ENCODE data around the gene ARID1A. TPM values are rescaled to one million over a fixed set of nuclear protein-coding genes. Genes with fewer than 3 reads are reported as not detected.

ARID1A gene
- total and polyA plus RNA-seq, 9 of the 15 experiments (the other 6 are each of a cell fraction or from before 2014, with no cell fraction given): 8.3 to 88.3 (median 22.5) TPM

DNA sequence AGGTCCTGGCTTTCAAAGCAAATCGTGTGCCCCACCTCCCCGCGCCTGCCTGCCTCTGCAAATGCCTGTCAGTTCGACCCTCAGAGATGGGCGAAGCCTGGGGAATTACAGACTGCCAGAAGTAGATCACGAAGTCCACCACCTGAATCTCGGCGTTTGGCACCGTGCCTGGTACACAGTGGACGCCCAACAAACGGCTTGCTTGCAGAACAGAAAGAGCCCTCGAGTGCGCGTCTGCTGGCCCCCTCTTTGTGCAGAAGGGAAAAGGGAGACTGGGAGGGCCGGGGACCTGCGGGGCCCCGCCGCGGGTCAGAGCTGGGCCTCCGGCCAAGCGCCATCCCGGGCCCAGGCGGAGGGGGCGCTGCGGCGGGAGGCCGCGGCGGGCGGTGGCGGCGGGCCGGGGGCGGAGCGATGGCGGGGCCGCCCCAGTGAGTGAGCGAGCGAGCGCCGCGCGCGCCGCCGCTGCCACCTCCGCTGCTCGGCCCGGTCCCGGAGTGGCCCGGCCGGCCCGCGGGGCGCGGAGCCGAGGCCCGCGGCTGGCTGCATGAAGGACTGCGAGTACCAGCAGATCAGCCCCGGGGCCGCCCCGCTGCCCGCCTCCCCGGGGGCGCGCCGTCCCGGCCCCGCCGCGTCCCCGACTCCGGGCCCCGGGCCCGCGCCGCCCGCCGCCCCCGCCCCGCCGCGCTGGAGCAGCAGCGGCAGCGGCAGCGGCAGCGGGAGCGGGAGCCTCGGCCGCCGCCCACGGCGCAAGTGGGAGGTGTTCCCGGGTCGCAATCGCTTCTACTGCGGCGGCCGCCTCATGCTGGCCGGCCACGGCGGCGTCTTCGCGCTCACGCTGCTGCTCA, 130.7 kb downstream of the ARID1A start, which contains the start of gene ZDHHC18 (continued):
- no peak for TF ChIP-seq GATA2 (CRISPR knock-in tag; IDR thresholded peaks at IDR 0.05)
- TF ChIP-seq, protein P1, sequence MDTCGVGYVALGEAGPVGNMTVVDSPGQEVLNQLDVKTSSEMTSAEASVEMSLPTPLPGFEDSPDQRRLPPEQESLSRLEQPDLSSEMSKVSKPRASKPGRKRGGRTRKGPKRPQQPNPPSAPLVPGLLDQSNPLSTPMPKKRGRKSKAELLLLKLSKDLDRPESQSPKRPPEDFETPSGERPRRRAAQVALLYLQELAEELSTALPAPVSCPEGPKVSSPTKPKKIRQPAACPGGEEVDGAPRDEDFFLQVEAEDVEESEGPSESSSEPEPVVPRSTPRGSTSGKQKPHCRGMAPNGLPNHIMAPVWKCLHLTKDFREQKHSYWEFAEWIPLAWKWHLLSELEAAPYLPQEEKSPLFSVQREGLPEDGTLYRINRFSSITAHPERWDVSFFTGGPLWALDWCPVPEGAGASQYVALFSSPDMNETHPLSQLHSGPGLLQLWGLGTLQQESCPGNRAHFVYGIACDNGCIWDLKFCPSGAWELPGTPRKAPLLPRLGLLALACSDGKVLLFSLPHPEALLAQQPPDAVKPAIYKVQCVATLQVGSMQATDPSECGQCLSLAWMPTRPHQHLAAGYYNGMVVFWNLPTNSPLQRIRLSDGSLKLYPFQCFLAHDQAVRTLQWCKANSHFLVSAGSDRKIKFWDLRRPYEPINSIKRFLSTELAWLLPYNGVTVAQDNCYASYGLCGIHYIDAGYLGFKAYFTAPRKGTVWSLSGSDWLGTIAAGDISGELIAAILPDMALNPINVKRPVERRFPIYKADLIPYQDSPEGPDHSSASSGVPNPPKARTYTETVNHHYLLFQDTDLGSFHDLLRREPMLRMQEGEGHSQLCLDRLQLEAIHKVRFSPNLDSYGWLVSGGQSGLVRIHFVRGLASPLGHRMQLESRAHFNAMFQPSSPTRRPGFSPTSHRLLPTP (IDR thresholded peaks at IDR 0.05; ENCODE audit: borderline replicate concordance, extremely low read depth, insufficient read length): no peak
- no peak for TF ChIP-seq ZNF134 (CRISPR knock-in tag; conservative IDR thresholded peaks at IDR 0.05)
- no peak for TF ChIP-seq TRIM24 (IDR thresholded peaks at IDR 0.05)
- TF ChIP-seq GABPB1 (CRISPR knock-in tag; IDR thresholded peaks at IDR 0.05): 0 out of 2 replicates have a peak, but pooled peaks have one; percentile 40
- no peak for TF ChIP-seq BRF1 (IDR thresholded peaks at IDR 0.05; ENCODE audit: borderline replicate concordance, extremely low read depth, insufficient read length)
- TF ChIP-seq GABPA (tag; conservative IDR thresholded peaks at IDR 0.05; ENCODE audit: low read depth): no peak
- TF ChIP-seq CREM (IDR thresholded peaks at IDR 0.05; ENCODE audit: low read depth): no peak
- no peak for TF ChIP-seq HMBOX1 (IDR thresholded peaks at IDR 0.05)
- TF ChIP-seq, protein P2, sequence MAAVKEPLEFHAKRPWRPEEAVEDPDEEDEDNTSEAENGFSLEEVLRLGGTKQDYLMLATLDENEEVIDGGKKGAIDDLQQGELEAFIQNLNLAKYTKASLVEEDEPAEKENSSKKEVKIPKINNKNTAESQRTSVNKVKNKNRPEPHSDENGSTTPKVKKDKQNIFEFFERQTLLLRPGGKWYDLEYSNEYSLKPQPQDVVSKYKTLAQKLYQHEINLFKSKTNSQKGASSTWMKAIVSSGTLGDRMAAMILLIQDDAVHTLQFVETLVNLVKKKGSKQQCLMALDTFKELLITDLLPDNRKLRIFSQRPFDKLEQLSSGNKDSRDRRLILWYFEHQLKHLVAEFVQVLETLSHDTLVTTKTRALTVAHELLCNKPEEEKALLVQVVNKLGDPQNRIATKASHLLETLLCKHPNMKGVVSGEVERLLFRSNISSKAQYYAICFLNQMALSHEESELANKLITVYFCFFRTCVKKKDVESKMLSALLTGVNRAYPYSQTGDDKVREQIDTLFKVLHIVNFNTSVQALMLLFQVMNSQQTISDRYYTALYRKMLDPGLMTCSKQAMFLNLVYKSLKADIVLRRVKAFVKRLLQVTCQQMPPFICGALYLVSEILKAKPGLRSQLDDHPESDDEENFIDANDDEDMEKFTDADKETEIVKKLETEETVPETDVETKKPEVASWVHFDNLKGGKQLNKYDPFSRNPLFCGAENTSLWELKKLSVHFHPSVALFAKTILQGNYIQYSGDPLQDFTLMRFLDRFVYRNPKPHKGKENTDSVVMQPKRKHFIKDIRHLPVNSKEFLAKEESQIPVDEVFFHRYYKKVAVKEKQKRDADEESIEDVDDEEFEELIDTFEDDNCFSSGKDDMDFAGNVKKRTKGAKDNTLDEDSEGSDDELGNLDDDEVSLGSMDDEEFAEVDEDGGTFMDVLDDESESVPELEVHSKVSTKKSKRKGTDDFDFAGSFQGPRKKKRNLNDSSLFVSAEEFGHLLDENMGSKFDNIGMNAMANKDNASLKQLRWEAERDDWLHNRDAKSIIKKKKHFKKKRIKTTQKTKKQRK (IDR thresholded peaks at IDR 0.05; ENCODE audit: borderline replicate concordance, low read depth, low read length): no peak
- no peak for TF ChIP-seq ZNF253 (CRISPR knock-in tag; conservative IDR thresholded peaks at IDR 0.05)
- no peak; the same call in 1 of the 2 replicates for TF ChIP-seq CTBP1 (IDR thresholded peaks at IDR 0.05; ENCODE audit: borderline replicate concordance)
- TF ChIP-seq SIN3A (IDR thresholded peaks at IDR 0.05; ENCODE audit: borderline replicate concordance in 2 of 2, control insufficient read depth in 1 of 2, low read depth in 2 of 2, low read length in 2 of 2): peak in 1 of 2 experiments; percentile 31; a peak in 1 of 4 replicates
- no peak for TF ChIP-seq MLLT1 (IDR thresholded peaks at IDR 0.05)
- TF ChIP-seq ZNF696 (CRISPR knock-in tag; conservative IDR thresholded peaks at IDR 0.05): no peak
- no peak for TF ChIP-seq FOXJ3 (CRISPR knock-in tag; IDR thresholded peaks at IDR 0.05)
- no peak for TF ChIP-seq SAFB2 (IDR thresholded peaks at IDR 0.05; ENCODE audit: borderline replicate concordance, low read depth, low read length, severe bottlenecking)
- TF ChIP-seq ZNF583 (CRISPR knock-in tag; IDR thresholded peaks at IDR 0.05): no peak
- TF ChIP-seq SIN3B (IDR thresholded peaks at IDR 0.05; ENCODE audit: low read depth): 0 out of 2 replicates have a peak, but pooled peaks have one; percentile 26

All from K562 (cell line).